Keratinocyte (primary cell): ENCODE data around the gene WDFY2. TPM values are rescaled to one million over a fixed set of nuclear protein-coding genes. Genes with fewer than 3 reads are reported as not detected.

Source experiments
- DNase-seq: peaks from one replicate; pipeline ENCODE4 v3.0.0-alpha.2; 2011; ENCODE audit warnings: low read depth, missing footprints, low spot score
- FAIRE-seq: peaks from 2 replicates; lab custom pipeline; 2011; peaks lifted over from hg19 to GRCh38; lab: Jason Lieb, UNC
- H2AFZ ChIP-seq: 2 replicates; pipeline ENCODE4 v1.6.0; 2012; ENCODE audit warnings: low read length, control low read depth, inconsistent platforms; ENCODE audit not compliant: control insufficient read depth
- H3K27ac ChIP-seq: 2 replicates; pipeline ENCODE4 v1.5.1; 2011; ENCODE audit warnings: low read length; ENCODE audit not compliant: control insufficient read depth, insufficient read depth
- H3K27me3 ChIP-seq: 3 replicates; pipeline ENCODE4 v1.6.0; 2011; ENCODE audit warnings: low read length; ENCODE audit not compliant: control insufficient read depth, insufficient read depth; ENCODE audit errors: extremely low read depth
- H3K36me3 ChIP-seq, 2 experiments: 2 replicates in 1 of 2; 3 replicates in 1 of 2; pipeline ENCODE4 v1.5.1; 2011; ENCODE audit warnings: low read length in 2 of 2, mild to moderate bottlenecking in 1 of 2; ENCODE audit not compliant: control insufficient read depth in 2 of 2, insufficient read depth in 2 of 2; ENCODE audit errors: extremely low read depth in 1 of 2
- H3K4me1 ChIP-seq: 3 replicates; pipeline ENCODE4 v1.5.1; 2011; ENCODE audit warnings: low read length; ENCODE audit not compliant: control insufficient read depth, insufficient read depth; ENCODE audit errors: extremely low read depth
- H3K4me2 ChIP-seq: 3 replicates; pipeline ENCODE4 v1.6.0; 2011; ENCODE audit warnings: low read depth, low read length; ENCODE audit not compliant: control insufficient read depth, insufficient read depth; ENCODE audit errors: extremely low read depth
- H3K4me3 ChIP-seq, 3 experiments: fragments of 200-600 bp in 1 of 3; sonication (generic) in 1 of 3; 2 replicates in 2 of 3; 3 replicates in 1 of 3; pipeline ENCODE4 v1.5.1; 2011 to 2016; ENCODE audit warnings: low read length in 3 of 3, mild to moderate bottlenecking in 3 of 3, control low read depth in 2 of 3, inconsistent platforms in 1 of 3, low read depth in 1 of 3, mixed read lengths in 1 of 3, mixed run types in 1 of 3, moderate library complexity in 1 of 3; ENCODE audit not compliant: control insufficient read depth in 2 of 3, insufficient read depth in 2 of 3; ENCODE audit errors: extremely low read depth in 1 of 3
- H3K79me2 ChIP-seq: 2 replicates; pipeline ENCODE4 v1.6.0; 2012; ENCODE audit warnings: low read length; ENCODE audit not compliant: control insufficient read depth, insufficient read depth
- H3K9ac ChIP-seq: 3 replicates; pipeline ENCODE4 v1.6.0; 2011; ENCODE audit warnings: low read length; ENCODE audit not compliant: control insufficient read depth, insufficient read depth; ENCODE audit errors: extremely low read depth
- H3K9me1 ChIP-seq: 3 replicates; pipeline ENCODE4 v1.6.0; 2011; ENCODE audit warnings: low read length; ENCODE audit not compliant: control insufficient read depth, insufficient read depth; ENCODE audit errors: extremely low read depth
- H3K9me3 ChIP-seq: 2 replicates; pipeline ENCODE4 v1.5.1; 2012; ENCODE audit warnings: low read depth, low read length; ENCODE audit not compliant: control insufficient read depth
- H4K20me1 ChIP-seq: 3 replicates; pipeline ENCODE4 v1.6.0; 2011; ENCODE audit warnings: low read length; ENCODE audit not compliant: control insufficient read depth, insufficient read depth; ENCODE audit errors: extremely low read depth
- EZH2 ChIP-seq: IDR thresholded peaks from one replicate; pipeline ENCODE4 v1.6.1; 2012; ENCODE audit warnings: inconsistent platforms, mild to moderate bottlenecking, low read length, moderate library complexity
- dilution Hi-C: fragments of 300-500 bp; cut with MboI; formaldehyde crosslinking; loops from one replicate; pipeline ENCODE4 v1.7.0; 2020; ENCODE audit warnings: low sequenced_read_pairs; ENCODE audit not compliant: extremely low pct_ligation_motif_present
- polyA plus RNA-seq, 5 experiments: library from polyadenylated mRNA; depleted of rRNA in 3 of 5; stranded (reverse) in 3 of 5; stranded (forward) in 1 of 5; unstranded in 1 of 5; fragments of >200 nt; gene quantifications; 1 replicate in 1 of 5; 2 replicates in 3 of 5; 3 replicates in 1 of 5; pipeline versions ENCODE4 v1.2.1 to v1.2.3, GENCODE V29; 2011 to 2012; ENCODE audit warnings: missing spikeins in 2 of 5, low read depth in 1 of 5, low replicate concordance in 1 of 5
- small RNA-seq, 3 experiments: library from RNA; depleted of rRNA; stranded (forward); fragments of <200 nt; gene quantifications; one replicate each; pipeline ENCODE3, GENCODE V24; 2012; ENCODE audit warnings: low read depth in 3 of 3, low replicate concordance in 1 of 3; ENCODE audit not compliant: insufficient read length in 3 of 3

Gene WDFY2
- polyA plus RNA-seq, 1 donor (not counting 4 experiments of a cell fraction or from before 2014, with no cell fraction given) = 18.6 TPM

DNA sequence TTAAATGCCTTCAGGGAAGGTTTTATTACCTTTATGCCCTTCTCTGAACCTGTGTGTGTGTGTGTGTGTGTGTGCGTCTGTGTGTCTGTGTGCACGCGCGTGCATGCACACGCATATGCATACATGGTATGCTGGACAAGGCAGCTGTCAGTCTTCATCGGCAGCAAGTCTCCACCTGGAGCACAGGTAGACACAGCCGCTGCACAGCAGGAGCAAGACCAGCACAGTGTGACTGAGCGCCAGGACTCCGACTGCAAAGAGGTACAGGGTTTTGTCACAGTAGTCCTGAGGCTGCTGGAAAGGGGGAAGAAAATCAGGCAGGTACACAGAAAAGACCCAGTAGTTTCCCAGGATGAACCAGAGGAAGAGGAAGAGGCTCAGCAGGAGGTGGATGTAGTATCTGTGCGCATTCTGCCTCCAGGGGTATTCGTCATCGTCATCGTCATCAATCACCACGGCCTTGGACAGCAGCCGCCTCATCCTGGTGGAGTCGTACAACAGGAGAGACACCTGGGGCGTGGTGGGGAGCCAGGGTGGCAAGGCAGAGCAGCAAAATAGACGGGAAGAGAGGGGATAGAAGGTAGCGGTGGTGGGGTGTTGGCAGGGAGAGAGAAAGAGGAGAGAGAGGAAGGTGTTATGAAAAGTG is 232.5 kb downstream of the WDFY2 start:
- H3K4me3 ChIP-seq = peak overlapping the region in 1 of 3 experiments; percentile 23
- H4K20me1 ChIP-seq = no peaks in the 10 kb centered on the region
- peak overlapping the region; percentile 80 for H3K4me2 ChIP-seq
- H3K27me3 ChIP-seq = peaks cover 24% of the 10 kb centered on the region
- DNase-seq (peak; percentile 67), FAIRE-seq (peak; percentile 84)
- no peaks in the 10 kb centered on the region for H3K79me2 ChIP-seq
- no peaks in the 10 kb centered on the region for H3K9me1 ChIP-seq
- no peaks in the 10 kb centered on the region for H3K9me3 ChIP-seq
- H3K27ac ChIP-seq = no peak overlapping the region
- dilution Hi-C loops = no loop called here
- peak overlapping the region; percentile 37 for H2AFZ ChIP-seq
- no peak for TF ChIP-seq EZH2
- H3K4me1 ChIP-seq = peaks cover 25% of the 10 kb centered on the region
- no peak overlapping the region for H3K9ac ChIP-seq
- H3K36me3 ChIP-seq = no peaks in the 10 kb centered on the region

Small RNA genes lying within 50 kb of the gene (small RNA-seq; reads per million reads assigned to genes)
- gene MIR4703 (0 reads per million in 3 experiments), gene RN7SL413P (0 reads per million in 3 experiments), gene RNU6-65P (0 reads per million in 3 experiments), gene RNY1P6 (0 reads per million in 3 experiments)

Other genes with a start within 250 kb of the WDFY2 start
- not detected in 3 replicates for gene SERPINE3, start 244.8 kb upstream of the WDFY2 start, polyA plus RNA-seq
- 17.8 to 44.2 TPM (median 36.0 TPM) in 3 replicates for gene INTS6, start 131.4 kb upstream of the WDFY2 start, polyA plus RNA-seq
- gene DHRS12, start 219.7 kb downstream of the WDFY2 start, polyA plus RNA-seq = 5.4 to 7.3 TPM (median 6.1 TPM) in 3 replicates